Sigmoid colon (tissue), 7 donors: ENCODE measurements around the gene PLIN4. TPM values are rescaled to one million over a fixed set of nuclear protein-coding genes. Genes with fewer than 3 reads are reported as not detected.

Experiments
- DNase-seq: peaks from one replicate; pipeline ENCODE4 v3.0.0-alpha.2; 2019
- H3K27ac ChIP-seq, 4 donors: fragments of 200-600 bp; sonication (generic); one replicate each; pipeline ENCODE4 v1.5.1; 2016 to 2019; ENCODE audit warnings: mild to moderate bottlenecking in 1 of 4
- H3K27me3 ChIP-seq, 3 donors: fragments of 200-600 bp; sonication (generic); one replicate each; pipeline ENCODE4 v1.5.1; 2019; ENCODE audit warnings: mild to moderate bottlenecking in 1 of 3
- H3K36me3 ChIP-seq, 4 donors: fragments of 200-600 bp; sonication (generic); one replicate each; pipeline ENCODE4 v1.5.1; 2016 to 2019
- H3K4me1 ChIP-seq, 4 donors: fragments of 200-600 bp; sonication (generic); one replicate each; pipeline ENCODE4 v1.5.1; 2017 to 2019
- H3K4me3 ChIP-seq, 4 donors: fragments of 200-600 bp; sonication (generic); one replicate each; pipeline ENCODE4 v1.5.1; 2017 to 2019; ENCODE audit warnings: mild to moderate bottlenecking in 2 of 4, moderate library complexity in 1 of 4
- H3K9me3 ChIP-seq, 4 donors: fragments of 200-600 bp in 3 of 4; sonication (generic) in 3 of 4; one replicate each; pipeline versions ENCODE4 v1.5.1 to v1.6.1; 2013 to 2019
- EP300 ChIP-seq, 4 donors: sonication (generic); formaldehyde crosslinking; IDR thresholded peaks; one replicate each; pipeline ENCODE4 v1.6.1; 2017; ENCODE audit warnings: antibody characterized with exemption in 4 of 4
- POLR2A ChIP-seq, 2 donors: fragments of 450-650 bp; IDR thresholded peaks; one replicate each; pipeline ENCODE4 v1.6.1; 2016; ENCODE audit warnings: antibody characterized with exemption in 2 of 2, mild to moderate bottlenecking in 2 of 2, moderate library complexity in 2 of 2
- POLR2AphosphoS5 ChIP-seq, 4 donors: sonication (generic); formaldehyde crosslinking; IDR thresholded peaks; one replicate each; pipeline ENCODE4 v1.6.1; 2017; ENCODE audit warnings: antibody characterized with exemption in 4 of 4
- WGBS, 2 donors: extraction: QIAGEN DNeasy Blood & Tissue Kit; methylation state at CpG; one replicate each; pipeline ENCODE4 v1.1.7; 2013; 5-methylcytosine and 5-hydroxymethylcytosine counted together
- intact Hi-C: fragments of 100-400 bp; cut with DNase I; formaldehyde crosslinking; loops from one replicate; pipeline ENCODE4 v1.15.1; 2023
- polyA plus RNA-seq, 3 donors: library from polyadenylated mRNA; stranded (reverse); fragments of 200-250 nt; gene quantifications; one replicate each; pipeline ENCODE4 v1.2.3, GENCODE V29; 2013
- total RNA-seq, 4 donors: library from RNA; depleted of rRNA; stranded (reverse); fragments of >200 nt; gene quantifications; one replicate each; pipeline ENCODE4 v1.1.0, GENCODE V29; 2016
- TF ChIP-seq, protein P1 (sequence below), 4 experiments: fragments of 450-650 bp in 3 of 4; fragments of 200-600 bp in 1 of 4; IDR thresholded peaks; one replicate each; pipeline ENCODE4 v1.5.1; 2016 to 2019; ENCODE audit warnings: antibody characterized with exemption in 4 of 4, mild to moderate bottlenecking in 3 of 4, moderate library complexity in 2 of 4
- donor health status: healthy with polysubstance abuse.
- donor health status: Bipolar disorder and iron deficiency.
- donor health status: healthy.

The PLIN4 gene
- total and polyA plus RNA-seq, 7 donors, result 0.69 to 71.7 (median 41.3) TPM

DNA sequence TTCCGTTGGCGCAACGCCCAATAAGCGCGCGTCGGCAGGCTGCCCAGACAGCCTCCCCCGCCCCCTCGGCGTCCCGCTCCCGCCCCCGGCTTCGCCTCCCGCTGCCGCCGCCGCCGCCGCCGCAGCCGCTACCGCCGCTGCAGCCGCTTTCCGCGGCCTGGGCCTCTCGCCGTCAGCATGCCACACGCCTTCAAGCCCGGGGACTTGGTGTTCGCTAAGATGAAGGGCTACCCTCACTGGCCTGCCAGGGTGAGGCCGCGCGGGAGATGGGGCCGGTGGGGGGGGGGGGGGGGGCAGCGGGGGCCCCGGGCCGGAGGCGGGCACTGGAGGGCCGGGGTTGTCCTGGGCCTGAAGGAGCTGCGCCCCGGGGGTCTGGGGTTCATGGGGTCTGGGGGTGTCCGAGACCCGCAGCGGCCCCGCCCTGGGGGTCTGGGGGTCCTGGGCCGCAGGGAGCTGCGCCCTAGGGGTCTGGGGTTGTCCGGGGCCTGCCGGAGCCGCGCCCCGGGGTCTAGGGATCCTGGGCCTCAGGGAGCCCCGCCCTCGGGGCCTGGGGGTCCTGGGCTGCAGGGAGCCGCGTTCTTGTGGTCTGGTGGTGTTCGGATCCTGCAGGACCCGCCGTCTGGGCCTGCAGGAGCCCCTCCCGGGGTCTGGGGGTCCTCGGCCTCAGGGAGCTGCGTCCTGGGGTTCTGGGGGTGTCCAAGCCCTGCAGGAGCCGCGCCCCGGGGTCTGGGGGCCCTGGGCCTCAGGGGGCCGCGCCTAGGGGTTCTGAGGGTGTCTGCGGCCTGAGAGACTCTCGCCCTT is 45.9 kb downstream of the PLIN4 start, which contains the start of gene HDGFL2:
TSS of gene HDGFL2 (plus strand) at position 124 of the 801 bp plus-strand sequence. CDS start at position 178, 54 bp downstream.
- no peaks in the 10 kb centered on the region for H3K9me3 ChIP-seq
- intact Hi-C loops, result loop anchor here (5.0 kb wide), 1 partner anchor 505 kb away; no protein-coding TSS in a partner anchor
- DNase-seq, result no peak
- peaks cover 0 to 33% (median 27%) of the 10 kb centered on the region in 4 donors for H3K4me1 ChIP-seq
- peak within 1 kb of the TSS; percentile 88 to 100 (median 96) for H3K4me3 ChIP-seq
- WGBS, 2 donors, result 1% methylated on average over 71 of the region's 71 CpGs
- no peaks in the 10 kb centered on the region for H3K27me3 ChIP-seq
- peaks cover 6 to 24% (median 12%) of the 10 kb centered on the region in 4 donors for H3K36me3 ChIP-seq
- H3K27ac ChIP-seq, result peak within 1 kb of the TSS; percentile 86 to 95 (median 88)
- TF ChIP-seq POLR2AphosphoS5 (IDR thresholded peaks at IDR 0.05) (peak in 2 of 4 donors; percentile 12 to 47), EP300 (IDR thresholded peaks at IDR 0.05) (no peak), POLR2A (IDR thresholded peaks at IDR 0.05) (no peak)
- TF ChIP-seq, protein P1, sequence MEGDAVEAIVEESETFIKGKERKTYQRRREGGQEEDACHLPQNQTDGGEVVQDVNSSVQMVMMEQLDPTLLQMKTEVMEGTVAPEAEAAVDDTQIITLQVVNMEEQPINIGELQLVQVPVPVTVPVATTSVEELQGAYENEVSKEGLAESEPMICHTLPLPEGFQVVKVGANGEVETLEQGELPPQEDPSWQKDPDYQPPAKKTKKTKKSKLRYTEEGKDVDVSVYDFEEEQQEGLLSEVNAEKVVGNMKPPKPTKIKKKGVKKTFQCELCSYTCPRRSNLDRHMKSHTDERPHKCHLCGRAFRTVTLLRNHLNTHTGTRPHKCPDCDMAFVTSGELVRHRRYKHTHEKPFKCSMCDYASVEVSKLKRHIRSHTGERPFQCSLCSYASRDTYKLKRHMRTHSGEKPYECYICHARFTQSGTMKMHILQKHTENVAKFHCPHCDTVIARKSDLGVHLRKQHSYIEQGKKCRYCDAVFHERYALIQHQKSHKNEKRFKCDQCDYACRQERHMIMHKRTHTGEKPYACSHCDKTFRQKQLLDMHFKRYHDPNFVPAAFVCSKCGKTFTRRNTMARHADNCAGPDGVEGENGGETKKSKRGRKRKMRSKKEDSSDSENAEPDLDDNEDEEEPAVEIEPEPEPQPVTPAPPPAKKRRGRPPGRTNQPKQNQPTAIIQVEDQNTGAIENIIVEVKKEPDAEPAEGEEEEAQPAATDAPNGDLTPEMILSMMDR (IDR thresholded peaks at IDR 0.05), result no peak

- peak; percentile 100 for DNase-seq
- Histone ChIP-seq H3K27me3 (no peaks in the 10 kb centered on the region), H3K36me3 (peaks cover 0 to 16% (median 5%) of the 10 kb centered on the region in 4 donors), H3K27ac (peak overlapping the region; percentile 86 to 95 (median 88)), H3K9me3 (no peaks in the 10 kb centered on the region), H3K4me1 (peaks cover 0 to 33% (median 27%) of the 10 kb centered on the region in 4 donors), H3K4me3 (peak overlapping the region; percentile 43 to 100 (median 96))
- TF ChIP-seq POLR2A (IDR thresholded peaks at IDR 0.05), result peak in 1 of 2 donors; percentile 33
- TF ChIP-seq, protein P1 (IDR thresholded peaks at IDR 0.05), result no peak
- no peak for TF ChIP-seq EP300 (IDR thresholded peaks at IDR 0.05)
- peak in 3 of 4 donors; percentile 77 to 80 (median 77) for TF ChIP-seq POLR2AphosphoS5 (IDR thresholded peaks at IDR 0.05)
- 0% methylated on average over 33 of the region's 33 CpGs for WGBS, 2 donors
- intact Hi-C loops, result loop anchor here (5.0 kb wide), 1 partner anchor 504 kb away; no protein-coding TSS in a partner anchor
Observed at GRCh38 chr19:4471403-4472173, 46.7 kb downstream of the PLIN4 start.

- Histone ChIP-seq H3K36me3 (no peaks in the 10 kb centered on the region), H3K9me3 (no peaks in the 10 kb centered on the region), H3K4me1 (peaks cover 0 to 10% (median 6%) of the 10 kb centered on the region in 4 donors), H3K27me3 (no peaks in the 10 kb centered on the region), H3K27ac (no peak overlapping the region), H3K4me3 (no peak overlapping the region)
- DNase-seq, result no peak
- WGBS, 2 donors, result 85 to 90% methylated on average over 3 of the region's 3 CpGs
- intact Hi-C loops, result no loop called here
- TF ChIP-seq, protein P1 (IDR thresholded peaks at IDR 0.05), result no peak
- no peak for TF ChIP-seq EP300 (IDR thresholded peaks at IDR 0.05)
- TF ChIP-seq POLR2A (IDR thresholded peaks at IDR 0.05), result no peak
- no peak for TF ChIP-seq POLR2AphosphoS5 (IDR thresholded peaks at IDR 0.05)
Observed at GRCh38 chr19:4467835-4468234, 50.5 kb downstream of the PLIN4 start.

DNA sequence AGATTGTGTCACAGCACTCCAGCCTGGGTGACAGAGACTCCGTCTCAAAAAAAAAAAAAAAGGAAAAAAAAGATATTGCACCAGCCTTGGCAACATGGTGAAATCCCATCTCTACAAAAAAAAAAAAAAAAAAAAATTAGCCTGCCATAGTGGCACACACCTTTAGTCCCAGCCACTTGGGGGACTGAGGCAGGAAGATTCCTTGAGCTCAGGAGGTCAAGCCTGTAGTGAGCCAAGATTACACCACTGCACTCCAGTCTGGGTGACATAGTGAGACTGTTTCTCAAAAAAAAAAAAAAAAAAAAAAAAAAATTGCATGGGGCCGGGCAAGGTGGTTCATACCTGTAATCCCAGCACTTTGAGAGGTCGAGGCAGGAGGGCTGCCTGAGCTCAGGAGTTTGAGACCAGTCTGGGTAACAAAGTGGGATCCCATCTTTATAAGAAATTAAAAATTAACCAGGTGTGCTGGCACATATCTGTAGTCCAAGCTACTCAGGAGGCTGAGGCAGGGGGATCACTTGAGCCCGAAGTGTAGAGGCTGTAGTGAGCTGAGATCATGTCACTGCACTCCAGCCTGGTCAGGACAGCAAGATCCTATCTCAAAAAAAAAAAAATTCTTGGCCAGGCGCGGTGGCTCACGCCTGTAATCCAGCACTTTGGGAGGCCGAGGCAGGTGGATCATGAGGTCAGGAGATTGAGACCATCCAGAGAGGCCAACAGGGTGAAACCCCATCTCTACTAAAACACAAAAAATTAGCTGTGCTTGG is 53.3 kb downstream of the PLIN4 start:
- no peak for TF ChIP-seq EP300 (IDR thresholded peaks at IDR 0.05)
- no peak for TF ChIP-seq POLR2AphosphoS5 (IDR thresholded peaks at IDR 0.05)
- no peak for TF ChIP-seq POLR2A (IDR thresholded peaks at IDR 0.05)
- TF ChIP-seq, protein P1 (IDR thresholded peaks at IDR 0.05), result no peak
- Histone ChIP-seq H3K27me3 (no peaks in the 10 kb centered on the region), H3K4me3 (no peak overlapping the region), H3K36me3 (no peaks in the 10 kb centered on the region), H3K4me1 (no peaks in the 10 kb centered on the region), H3K27ac (no peak overlapping the region), H3K9me3 (no peaks in the 10 kb centered on the region)
- DNase-seq, result no peak
- 81 to 83% methylated on average over 8 of the region's 8 CpGs for WGBS, 2 donors
- intact Hi-C loops, result no loop called here
